Neuron (in vitro differentiated cells): ENCODE data around the gene ENDOG.
"Not testable (repeated sequence)": the region's sequence is repeated elsewhere in the genome, so short reads cannot be mapped to it uniquely, and the experiment has no call there.

ENCODE experiments used
- H2AFZ ChIP-seq: one replicate; pipeline ENCODE4 v1.6.1; 2013; ENCODE audit warnings: low read depth, mild to moderate bottlenecking, inconsistent platforms, low read length, moderate library complexity
- H3K27me3 ChIP-seq: one replicate; pipeline ENCODE4 v1.6.1; 2013; ENCODE audit warnings: low read length; ENCODE audit not compliant: insufficient read depth
- H3K36me3 ChIP-seq: one replicate; pipeline ENCODE4 v1.6.1; 2013; ENCODE audit warnings: low read length; ENCODE audit not compliant: insufficient read depth
- H3K4me1 ChIP-seq: one replicate; pipeline ENCODE4 v1.6.1; 2013; ENCODE audit warnings: low read length; ENCODE audit not compliant: insufficient read depth
- H3K4me3 ChIP-seq: 2 replicates; pipeline ENCODE4 v1.5.1; 2013; ENCODE audit warnings: mild to moderate bottlenecking, low read length, moderate library complexity
- H3K9me3 ChIP-seq: one replicate; pipeline ENCODE4 v1.6.1; 2013; ENCODE audit warnings: low read length

The ENDOG gene

DNA sequence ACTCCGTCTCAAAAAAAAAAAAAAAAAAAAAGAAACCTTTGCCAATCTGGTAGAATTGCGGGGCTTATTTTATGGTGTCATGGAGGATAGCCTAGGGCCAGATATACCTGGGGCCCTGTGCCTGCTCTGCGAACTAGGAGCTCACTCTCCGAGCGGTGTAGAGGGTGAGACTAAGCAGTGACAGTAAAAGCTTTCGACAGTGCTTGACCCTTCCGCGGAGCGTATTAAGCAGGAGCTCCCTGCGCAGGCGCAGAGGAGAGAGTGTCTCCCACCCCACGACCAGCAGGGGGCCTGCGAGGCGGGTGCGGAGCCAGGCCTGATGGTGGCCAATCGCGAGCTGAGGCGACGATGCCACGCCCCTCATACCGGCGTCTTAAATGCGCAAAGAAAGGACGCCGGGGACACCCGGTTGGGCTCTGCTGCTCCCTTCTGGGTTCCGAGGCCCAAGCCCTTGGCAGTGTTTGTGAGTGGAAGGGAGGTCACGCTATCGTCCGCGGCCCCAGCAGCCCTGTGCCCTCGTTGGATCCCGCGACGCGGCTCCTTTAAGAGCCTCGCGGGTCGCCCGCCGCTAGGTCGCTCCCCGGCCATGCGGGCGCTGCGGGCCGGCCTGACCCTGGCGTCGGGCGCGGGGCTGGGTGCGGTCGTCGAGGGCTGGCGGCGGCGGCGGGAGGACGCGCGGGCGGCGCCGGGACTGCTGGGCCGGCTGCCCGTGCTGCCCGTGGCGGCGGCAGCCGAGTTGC lies at the start of gene ENDOG:
TSS of gene ENDOG (plus strand) at position 402 of the 740 bp plus-strand sequence. CDS start at position 587, 185 bp downstream.
- Histone ChIP-seq H3K4me3 (peak within 1 kb of the TSS; percentile 45), H2AFZ (no peak within 1 kb of the TSS), H3K4me1 (no peaks in the 10 kb centered on the region), H3K9me3 (no peaks in the 10 kb centered on the region), H3K36me3 (peaks cover 23% of the 10 kb centered on the region), H3K27me3 (no peaks in the 10 kb centered on the region)

DNA sequence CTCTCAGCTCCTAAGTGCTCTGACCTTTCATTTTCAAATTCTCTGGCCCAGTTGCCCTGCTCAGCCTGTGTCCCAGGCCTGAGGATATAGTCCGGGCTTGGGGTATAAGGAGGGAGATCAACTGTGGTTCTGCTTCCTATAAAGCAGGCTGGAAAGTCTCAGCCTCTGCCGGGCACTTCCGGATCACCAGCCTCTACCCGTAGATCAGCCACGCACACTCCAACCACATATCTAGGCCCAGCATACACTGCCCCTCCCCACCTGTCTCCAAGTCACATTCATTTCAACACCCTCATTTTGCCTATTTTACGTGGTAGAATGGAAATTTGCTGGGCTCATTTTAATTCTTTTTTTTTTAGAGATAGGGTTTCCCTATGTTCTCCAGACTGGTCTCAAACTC lies 49.7 kb upstream of the ENDOG start:
- peaks cover 10% of the 10 kb centered on the region for H3K36me3 ChIP-seq
- no peak overlapping the region for H2AFZ ChIP-seq
- peaks cover 12% of the 10 kb centered on the region for H3K4me1 ChIP-seq
- H3K27me3 ChIP-seq: no peaks in the 10 kb centered on the region
- no peak overlapping the region for H3K4me3 ChIP-seq
- no peaks in the 10 kb centered on the region for H3K9me3 ChIP-seq

DNA sequence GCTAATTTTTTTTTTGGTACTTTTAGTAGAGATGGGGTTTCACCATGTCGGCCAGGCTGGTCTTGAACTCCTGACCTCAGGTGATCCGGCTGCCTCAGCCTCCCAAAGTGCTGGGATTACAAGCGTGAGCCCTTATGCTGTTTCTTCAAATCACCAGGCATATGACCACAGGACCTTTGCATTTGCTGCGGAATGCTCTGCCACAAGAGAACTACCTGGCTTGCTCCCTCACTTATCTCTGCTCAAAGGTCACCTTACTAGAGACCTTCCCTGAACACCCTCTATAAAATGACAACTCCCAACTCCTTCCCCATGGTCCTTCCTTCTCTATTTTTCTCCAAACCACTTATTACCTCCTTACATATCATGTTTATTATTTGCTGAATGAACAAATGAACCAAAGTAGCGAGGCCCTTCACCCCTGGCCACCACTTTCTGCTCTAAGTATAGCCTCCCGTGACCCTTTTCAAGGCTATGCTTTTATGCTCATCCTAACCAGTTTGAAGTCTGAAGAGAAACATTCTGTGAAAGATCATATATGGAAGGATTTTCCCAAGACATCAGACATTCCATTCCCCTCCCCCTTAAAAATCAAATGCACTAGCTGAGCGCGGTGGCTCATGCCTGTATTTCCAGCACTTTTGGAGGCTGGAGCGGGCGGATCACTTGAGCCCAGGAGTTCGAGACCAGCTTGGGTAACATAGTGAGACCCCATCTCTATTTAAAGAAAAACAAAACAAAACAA lies 47.8 kb upstream of the ENDOG start:
- peaks cover 8% of the 10 kb centered on the region for H3K36me3 ChIP-seq
- peak overlapping the region; percentile 95 for H3K4me3 ChIP-seq
- H3K9me3 ChIP-seq: no peaks in the 10 kb centered on the region
- H2AFZ ChIP-seq: no peak overlapping the region
- H3K27me3 ChIP-seq: no peaks in the 10 kb centered on the region
- H3K4me1 ChIP-seq: peaks cover 12% of the 10 kb centered on the region

DNA sequence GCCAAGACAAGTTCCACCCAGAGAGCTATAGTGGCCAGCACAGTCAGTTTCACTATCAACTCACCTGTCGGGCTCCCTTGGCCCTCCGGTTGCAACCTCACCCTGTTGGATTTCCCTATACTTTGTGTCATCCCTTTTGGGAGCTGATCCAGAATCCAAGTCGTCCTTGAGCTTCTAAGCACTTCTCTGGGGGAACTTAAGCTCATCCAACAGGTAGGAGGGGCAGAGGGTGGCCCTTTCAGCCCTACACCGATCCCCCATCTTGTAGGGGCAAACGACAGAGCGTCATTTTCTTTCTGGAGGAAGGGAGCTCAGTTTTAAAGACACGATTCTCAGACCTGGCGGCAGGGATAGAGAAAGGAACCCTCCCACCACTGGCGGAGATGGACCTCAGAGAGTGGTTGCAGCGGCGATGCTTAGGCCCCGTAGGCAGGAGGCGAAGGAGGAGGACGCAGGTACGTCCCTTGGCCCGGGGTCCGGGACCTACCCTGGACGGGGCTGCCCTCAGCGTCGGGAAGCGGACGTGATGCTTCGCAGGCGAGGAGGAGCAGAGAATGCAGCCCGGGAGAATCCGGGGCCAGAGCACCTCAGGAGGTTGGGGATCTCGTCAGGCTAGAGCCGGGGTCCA lies 47.1 kb upstream of the ENDOG start:
- H2AFZ ChIP-seq: peak overlapping the region; percentile 89
- H3K4me3 ChIP-seq: peak overlapping the region; percentile 95
- no peaks in the 10 kb centered on the region for H3K9me3 ChIP-seq
- H3K27me3 ChIP-seq: no peaks in the 10 kb centered on the region
- peaks cover 12% of the 10 kb centered on the region for H3K4me1 ChIP-seq
- peaks cover 5% of the 10 kb centered on the region for H3K36me3 ChIP-seq

DNA sequence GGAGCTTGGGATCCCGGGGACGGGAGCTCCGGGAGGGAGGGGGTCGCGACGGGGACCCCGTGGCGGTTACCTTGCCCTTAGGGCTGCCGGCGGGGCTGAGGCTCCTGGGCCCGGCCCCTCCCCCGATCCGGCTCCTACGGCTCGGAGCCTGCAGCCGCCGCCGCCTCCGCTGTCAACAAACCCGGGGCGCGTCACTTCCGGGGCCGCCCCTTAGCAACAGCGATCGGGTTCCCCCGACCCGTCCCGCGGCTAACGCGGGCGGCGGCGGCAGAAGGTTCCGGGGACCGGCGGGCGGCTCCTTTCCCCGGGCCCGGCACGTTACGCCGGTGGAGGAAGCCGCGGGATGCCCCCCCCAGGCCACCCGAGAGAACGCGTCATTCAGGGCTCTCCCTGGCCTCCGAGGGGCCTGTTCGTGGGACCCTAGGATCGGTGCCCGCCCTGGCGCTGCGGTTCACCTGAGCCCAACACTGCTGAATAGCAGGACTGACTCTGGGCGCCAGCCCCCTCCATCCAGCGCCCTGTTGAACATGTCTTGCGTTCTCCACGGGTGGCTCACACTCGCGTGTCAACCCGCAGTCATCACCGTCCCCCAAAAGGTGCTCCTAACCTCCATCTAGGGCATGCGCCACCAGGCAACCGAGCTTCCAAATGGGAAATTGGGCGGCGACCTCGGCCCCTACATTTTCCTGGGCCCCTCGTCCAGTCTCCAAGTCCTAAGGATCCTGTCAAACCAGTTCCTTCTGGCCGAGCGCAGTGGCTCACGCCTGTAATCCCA lies 46.4 kb upstream of the ENDOG start, which contains the start of gene ZER1:
TSS of gene ZER1 (minus strand) at position 183 of the 775 bp plus-strand sequence. CDS start 16,362 bp downstream, outside the sequence.
- peak within 1 kb of the TSS; percentile 89 for H2AFZ ChIP-seq
- H3K9me3 ChIP-seq: no peaks in the 10 kb centered on the region
- H3K36me3 ChIP-seq: peaks cover 5% of the 10 kb centered on the region
- peak within 1 kb of the TSS; percentile 95 for H3K4me3 ChIP-seq
- H3K27me3 ChIP-seq: no peaks in the 10 kb centered on the region
- H3K4me1 ChIP-seq: peaks cover 12% of the 10 kb centered on the region

DNA sequence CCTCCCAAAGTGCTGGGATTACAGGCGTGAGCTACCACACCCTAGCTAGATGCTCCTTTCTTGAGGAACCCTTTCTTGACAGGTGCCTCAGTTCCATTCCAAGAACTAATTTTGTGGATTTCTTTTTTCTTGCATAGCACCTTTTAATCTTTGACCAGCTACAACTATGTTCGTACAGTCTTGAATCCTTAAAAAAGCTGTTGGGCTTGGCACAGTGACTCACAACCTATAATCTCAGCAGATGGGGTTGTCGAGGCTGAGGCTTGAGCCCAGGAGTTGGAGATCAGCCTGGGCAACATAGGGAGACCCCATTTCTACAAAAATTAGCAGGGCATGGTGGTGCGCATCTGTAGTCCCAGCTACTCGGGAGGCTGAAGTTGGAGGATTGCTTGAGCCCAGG lies 45.3 kb upstream of the ENDOG start:
- Histone ChIP-seq H3K36me3 (no peaks in the 10 kb centered on the region), H2AFZ (no peak overlapping the region), H3K4me3 (no peak overlapping the region), H3K9me3 (no peaks in the 10 kb centered on the region), H3K27me3 (no peaks in the 10 kb centered on the region), H3K4me1 (peaks cover 12% of the 10 kb centered on the region)

DNA sequence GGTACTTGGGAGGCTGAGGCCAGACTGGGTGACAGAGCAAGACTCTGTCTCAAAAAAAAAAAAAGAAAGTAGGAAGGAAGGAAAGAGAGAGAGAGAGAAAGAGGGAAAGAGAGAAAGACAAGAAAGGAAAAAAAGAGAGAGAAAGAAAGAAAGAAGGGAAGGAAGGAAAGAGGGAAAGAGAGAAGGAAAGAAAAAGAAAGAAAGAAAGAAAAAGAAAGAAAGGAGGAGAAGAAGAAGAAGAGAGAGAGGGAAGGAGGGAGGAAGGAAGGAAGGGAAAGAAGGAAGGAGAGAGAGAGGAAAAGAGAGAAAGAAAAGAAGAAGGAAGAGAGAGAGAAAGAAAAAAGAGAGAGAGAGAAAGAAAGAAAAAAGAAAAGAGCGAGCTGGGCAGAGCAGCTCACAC lies 43.5 kb upstream of the ENDOG start:
- no peaks in the 10 kb centered on the region for H3K27me3 ChIP-seq
- H2AFZ ChIP-seq: no peak overlapping the region
- no peak overlapping the region for H3K4me3 ChIP-seq
- H3K9me3 ChIP-seq: no peaks in the 10 kb centered on the region
- peaks cover 12% of the 10 kb centered on the region for H3K4me1 ChIP-seq
- no peaks in the 10 kb centered on the region for H3K36me3 ChIP-seq

DNA sequence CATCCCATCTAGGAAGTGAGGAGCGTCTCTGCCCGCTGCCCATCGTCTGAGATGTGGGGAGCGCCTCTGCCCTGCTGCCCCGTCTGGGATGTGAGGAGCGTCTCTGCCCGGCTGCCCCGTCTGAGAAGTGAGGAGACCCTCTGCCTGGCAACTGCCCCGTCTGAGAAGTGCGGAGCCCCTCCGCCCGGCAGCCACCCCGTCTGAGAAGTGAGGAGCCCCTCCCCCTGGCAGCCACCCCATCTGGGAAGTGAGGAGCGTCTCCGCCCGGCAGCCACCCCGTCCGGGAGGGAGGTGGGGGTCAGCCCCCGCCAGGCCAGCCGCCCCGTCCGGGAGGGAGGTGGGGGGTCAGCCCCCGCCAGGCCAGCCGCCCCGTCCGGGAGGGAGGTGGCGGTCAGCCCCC lies 38.2 kb upstream of the ENDOG start:
- not testable (repeated sequence) for H3K4me1 ChIP-seq, H3K36me3 ChIP-seq, H3K4me3 ChIP-seq, H2AFZ ChIP-seq, H3K9me3 ChIP-seq, H3K27me3 ChIP-seq

DNA sequence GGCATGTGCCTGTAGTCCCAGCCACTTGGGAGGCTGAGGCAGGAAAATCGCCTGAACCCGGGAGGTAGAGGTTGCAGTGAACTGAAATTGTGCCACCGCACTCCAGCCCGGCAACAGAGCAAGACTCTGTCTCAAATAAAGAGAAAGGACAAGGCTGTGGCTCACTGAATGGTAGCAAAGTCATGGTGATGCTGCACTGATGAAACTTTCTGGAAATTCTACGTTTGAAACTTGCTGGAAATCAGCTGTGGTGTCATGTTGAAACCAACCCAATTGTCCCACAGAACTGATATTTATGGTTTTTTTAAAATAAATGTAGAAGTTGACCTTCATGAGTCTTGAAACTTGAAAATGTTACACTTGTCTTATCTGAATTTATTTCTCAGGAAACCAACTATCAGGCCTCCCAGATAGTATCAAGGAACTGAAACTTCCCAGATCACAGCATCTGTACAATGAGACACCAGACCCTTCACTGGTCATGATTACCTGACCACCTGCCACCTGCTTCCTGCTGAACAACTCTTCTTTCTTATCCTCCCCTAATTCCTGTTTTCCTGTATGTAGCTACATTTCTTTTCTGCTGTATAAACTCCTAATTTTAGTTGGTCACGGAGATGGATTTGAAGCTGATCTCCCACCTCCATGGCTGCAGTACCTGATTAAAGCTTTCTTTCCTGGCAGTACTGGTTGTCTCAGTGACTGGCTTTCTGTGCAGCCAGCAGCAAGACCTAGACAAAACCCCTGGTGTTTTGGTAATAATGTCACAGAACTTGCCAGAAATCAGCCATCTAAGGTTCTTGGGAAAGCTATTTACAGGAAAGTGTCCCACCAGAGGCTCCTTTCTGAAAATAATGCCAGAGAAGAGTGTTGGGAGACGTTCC lies 36.9 kb upstream of the ENDOG start:
- H2AFZ ChIP-seq: no peak overlapping the region
- no peaks in the 10 kb centered on the region for H3K36me3 ChIP-seq
- no peaks in the 10 kb centered on the region for H3K27me3 ChIP-seq
- H3K4me1 ChIP-seq: peaks cover under 1% of the 10 kb centered on the region
- H3K4me3 ChIP-seq: no peak overlapping the region
- peaks cover 3% of the 10 kb centered on the region for H3K9me3 ChIP-seq

DNA sequence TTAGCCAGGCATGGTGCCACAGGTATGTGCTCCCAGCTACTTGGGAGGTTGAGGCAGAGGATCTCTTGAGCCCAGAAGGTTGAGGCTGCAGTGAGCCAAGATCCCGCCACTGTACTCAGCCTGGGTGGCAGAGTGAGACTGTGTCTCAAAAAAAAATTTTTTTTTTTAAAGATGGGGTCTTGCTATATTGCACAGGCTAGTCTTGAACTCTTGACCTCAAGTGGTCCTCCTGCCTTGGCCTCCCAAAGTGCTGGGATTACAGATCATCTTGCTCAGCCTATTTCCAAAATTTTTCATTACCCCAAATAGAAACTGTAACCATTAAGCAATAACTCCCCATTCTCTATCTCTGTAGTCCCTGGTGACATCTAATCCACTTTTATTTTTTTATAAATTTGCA lies 35.6 kb upstream of the ENDOG start:
- Histone ChIP-seq H3K4me1 (peaks cover 5% of the 10 kb centered on the region), H3K36me3 (no peaks in the 10 kb centered on the region), H2AFZ (no peak overlapping the region), H3K4me3 (no peak overlapping the region), H3K27me3 (no peaks in the 10 kb centered on the region), H3K9me3 (peaks cover 3% of the 10 kb centered on the region)

DNA sequence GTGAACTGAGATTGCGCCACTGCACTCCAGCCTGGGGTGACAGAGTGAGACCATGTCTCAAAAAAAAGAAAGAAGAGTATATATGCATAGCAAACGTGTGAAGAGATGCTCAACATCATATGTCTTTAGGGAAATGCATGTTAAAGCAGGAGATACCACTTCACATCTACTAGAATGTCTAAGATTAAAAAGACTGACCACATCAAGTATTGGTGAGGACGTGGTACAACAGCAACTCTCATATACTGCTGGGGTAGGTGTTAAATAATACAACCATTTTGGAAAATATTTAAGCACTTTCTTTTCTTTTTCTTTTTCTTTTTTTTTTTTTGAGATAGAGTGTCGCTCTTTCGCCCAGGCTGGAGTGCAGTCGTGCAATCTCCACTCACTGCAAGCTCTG lies 32.9 kb upstream of the ENDOG start:
- Histone ChIP-seq H3K36me3 (peaks cover 8% of the 10 kb centered on the region), H3K4me3 (no peak overlapping the region), H2AFZ (no peak overlapping the region), H3K4me1 (peaks cover 14% of the 10 kb centered on the region), H3K27me3 (no peaks in the 10 kb centered on the region), H3K9me3 (peaks cover 3% of the 10 kb centered on the region)
